Fibroblast of pulmonary artery (primary cell): ENCODE results near the gene OFD1.
A peak's percentile ranks its signal among the peaks of the same experiment; 100 is the strongest.

Source experiments
- DNase-seq: peaks from one replicate; pipeline ENCODE4 v3.0.0-alpha.2; 2010; ENCODE audit warnings: low read depth
- H3K4me3 ChIP-seq: replicated peaks from 2 replicates; pipeline ENCODE4 v1.5.1; 2011; ENCODE audit warnings: low read depth, mild to moderate bottlenecking, control low read depth, low read length, moderate library complexity
- TF ChIP-seq, protein P1 (sequence below): IDR thresholded peaks from 2 replicates; pipeline ENCODE4 v1.5.1; 2011; ENCODE audit warnings: mild to moderate bottlenecking, control low read depth, low read length, inconsistent platforms; ENCODE audit errors: missing control alignments

OFD1 gene

GRCh38 chrX:13733506-13733905 is 1.0 kb upstream of the OFD1 start:
- peak overlapping the region; percentile 82 for H3K4me3 ChIP-seq
- TF ChIP-seq, protein P1, sequence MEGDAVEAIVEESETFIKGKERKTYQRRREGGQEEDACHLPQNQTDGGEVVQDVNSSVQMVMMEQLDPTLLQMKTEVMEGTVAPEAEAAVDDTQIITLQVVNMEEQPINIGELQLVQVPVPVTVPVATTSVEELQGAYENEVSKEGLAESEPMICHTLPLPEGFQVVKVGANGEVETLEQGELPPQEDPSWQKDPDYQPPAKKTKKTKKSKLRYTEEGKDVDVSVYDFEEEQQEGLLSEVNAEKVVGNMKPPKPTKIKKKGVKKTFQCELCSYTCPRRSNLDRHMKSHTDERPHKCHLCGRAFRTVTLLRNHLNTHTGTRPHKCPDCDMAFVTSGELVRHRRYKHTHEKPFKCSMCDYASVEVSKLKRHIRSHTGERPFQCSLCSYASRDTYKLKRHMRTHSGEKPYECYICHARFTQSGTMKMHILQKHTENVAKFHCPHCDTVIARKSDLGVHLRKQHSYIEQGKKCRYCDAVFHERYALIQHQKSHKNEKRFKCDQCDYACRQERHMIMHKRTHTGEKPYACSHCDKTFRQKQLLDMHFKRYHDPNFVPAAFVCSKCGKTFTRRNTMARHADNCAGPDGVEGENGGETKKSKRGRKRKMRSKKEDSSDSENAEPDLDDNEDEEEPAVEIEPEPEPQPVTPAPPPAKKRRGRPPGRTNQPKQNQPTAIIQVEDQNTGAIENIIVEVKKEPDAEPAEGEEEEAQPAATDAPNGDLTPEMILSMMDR: no peak
- DNase-seq: no peak

GRCh38 chrX:13741695-13742094 is 7.1 kb downstream of the OFD1 start:
- no peak for DNase-seq
- TF ChIP-seq, protein P1: no peak

DNA sequence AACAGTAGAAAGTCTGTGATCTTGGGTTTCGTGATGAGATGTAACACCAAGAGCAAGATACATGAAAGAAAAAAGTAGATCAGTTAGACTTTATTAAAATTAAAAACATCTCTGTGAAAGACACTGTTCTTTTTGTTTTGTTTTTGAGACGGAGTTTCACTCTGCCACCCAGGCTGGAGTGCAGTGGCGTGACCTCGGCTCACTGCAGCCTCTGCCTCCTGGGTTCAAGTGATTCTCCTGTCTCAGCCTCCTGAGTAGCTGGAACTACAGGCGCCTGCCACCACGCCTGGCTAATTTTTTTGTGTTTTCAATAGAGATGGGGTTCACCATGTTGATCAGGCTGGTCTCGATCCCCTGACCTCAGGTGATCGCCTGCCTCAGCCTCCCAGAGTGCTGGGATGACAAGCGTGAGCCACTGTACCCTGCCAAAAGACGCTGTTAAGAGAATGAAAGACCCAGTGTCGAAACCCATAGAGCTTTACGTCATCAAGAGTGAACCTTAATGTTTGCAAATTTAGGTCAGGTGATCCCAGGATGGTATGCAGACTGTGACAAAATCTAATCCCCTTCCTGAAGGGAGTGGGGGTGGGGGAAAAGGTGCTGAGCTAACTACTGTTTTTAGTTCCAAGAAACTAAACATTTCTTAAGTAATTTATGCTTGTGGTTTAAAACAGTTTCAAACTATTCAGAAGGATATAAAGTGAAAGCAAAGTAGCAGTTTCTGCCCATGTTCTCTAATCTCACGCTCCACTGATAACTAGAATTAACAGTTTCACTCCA is 8.0 kb downstream of the OFD1 start:
- no peak overlapping the region for H3K4me3 ChIP-seq
- DNase-seq: no peak

More at GRCh38 chrX:13741695-13742094, 7.1 kb downstream of the OFD1 start:
- H3K4me3 ChIP-seq: no peak overlapping the region

GRCh38 chrX:13747836-13748235 is 13.3 kb downstream of the OFD1 start:
- DNase-seq: peak; percentile 83
- TF ChIP-seq, protein P1: peak; percentile 60
- H3K4me3 ChIP-seq: no peak overlapping the region

More for the DNA sequence above, 8.0 kb downstream of the OFD1 start:
- TF ChIP-seq, protein P1: no peak

DNA sequence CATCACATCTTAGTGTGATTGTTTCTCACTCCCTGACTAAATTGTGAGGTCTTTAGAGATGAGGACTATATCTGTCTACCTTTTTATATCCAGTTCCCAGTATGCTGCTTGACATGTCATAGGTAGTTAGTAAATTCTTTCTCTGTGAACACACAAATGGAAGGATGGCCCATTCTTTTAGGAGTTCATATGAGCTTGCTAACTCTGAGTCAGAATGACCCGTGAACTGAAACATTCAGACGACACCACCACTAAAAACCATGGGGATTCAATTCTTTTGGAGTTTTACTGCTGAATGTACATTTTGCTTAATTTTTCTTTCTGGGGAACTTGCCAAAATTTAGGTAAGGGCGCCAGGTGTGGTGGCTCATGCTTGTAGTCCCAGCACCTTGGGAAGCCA is 13.9 kb downstream of the OFD1 start:
- no peak for DNase-seq
- H3K4me3 ChIP-seq: no peak overlapping the region
- TF ChIP-seq, protein P1: no peak

GRCh38 chrX:13750204-13750603 is 15.7 kb downstream of the OFD1 start:
- TF ChIP-seq, protein P1: peak; percentile 56
- no peak overlapping the region for H3K4me3 ChIP-seq
- peak; percentile 55 for DNase-seq

GRCh38 chrX:13750812-13751211 is 16.3 kb downstream of the OFD1 start:
- H3K4me3 ChIP-seq: no peak overlapping the region
- no peak for DNase-seq
- TF ChIP-seq, protein P1: no peak
